Kidney (tissue), 14 donors: ENCODE measurements around the gene YIPF1. TPM values are rescaled to one million over a fixed set of nuclear protein-coding genes. Genes with fewer than 3 reads are reported as not detected.

Experiments
- DNase-seq, 5 donors: peaks; one replicate each; pipeline ENCODE4 v3.0.0-alpha.2; 2013 to 2020
- FAIRE-seq: peaks from 2 replicates; lab custom pipeline; 2012; peaks lifted over from hg19 to GRCh38; lab: Jason Lieb, UNC
- H3K27ac ChIP-seq, 2 donors: one replicate each; pipeline ENCODE4 v1.7.0; 2013; ENCODE audit warnings: low read depth in 2 of 2, low read length in 2 of 2, inconsistent platforms in 1 of 2
- H3K27me3 ChIP-seq: one replicate; pipeline ENCODE4 v1.7.1; 2013; ENCODE audit warnings: low read length, inconsistent platforms; ENCODE audit not compliant: control insufficient read depth, insufficient read depth
- H3K36me3 ChIP-seq, 3 donors: one replicate each; pipeline versions ENCODE4 v1.7.0 to v1.7.1; 2013; ENCODE audit warnings: low read length in 3 of 3, control low read depth in 1 of 3, inconsistent platforms in 1 of 3; ENCODE audit not compliant: insufficient read depth in 3 of 3, control insufficient read depth in 2 of 3
- H3K4me1 ChIP-seq, 3 donors: one replicate each; pipeline versions ENCODE4 v1.7.0 to v1.7.1; 2013; ENCODE audit warnings: low read length in 3 of 3, inconsistent platforms in 1 of 3, low read depth in 1 of 3; ENCODE audit not compliant: control insufficient read depth in 2 of 3, insufficient read depth in 2 of 3
- H3K4me3 ChIP-seq, 3 donors: one replicate each; pipeline versions ENCODE4 v1.7.0 to v1.8.1; 2013; ENCODE audit warnings: low read length in 3 of 3, control low read depth in 1 of 3, inconsistent platforms in 1 of 3
- H3K9ac ChIP-seq, 3 donors: one replicate each; pipeline versions ENCODE4 v1.7.0 to v1.7.1; 2013; ENCODE audit warnings: low read length in 3 of 3, control low read depth in 1 of 3, inconsistent platforms in 1 of 3
- H3K9me3 ChIP-seq, 3 donors: one replicate each; pipeline versions ENCODE4 v1.7.0 to v1.7.1; 2013; ENCODE audit warnings: low read length in 3 of 3, control low read depth in 1 of 3, inconsistent platforms in 1 of 3; ENCODE audit not compliant: control insufficient read depth in 2 of 3, insufficient read depth in 1 of 3
- CTCF ChIP-seq: IDR thresholded peaks from 3 replicates; pipeline ENCODE4 v1.5.1; 2012; ENCODE audit warnings: mild to moderate bottlenecking, moderate library complexity, borderline replicate concordance; ENCODE audit not compliant: insufficient read depth; ENCODE audit errors: extremely low read depth
- intact Hi-C: fragments of 100-400 bp; cut with DNase I; formaldehyde crosslinking; loops from one replicate; pipeline ENCODE4 v1.11.1; 2022
- polyA plus RNA-seq: library from polyadenylated mRNA; stranded (reverse); fragments of 350-450 nt; fragmentation: Illumina TruSeq; extraction: RNeasy Lipid Tissue Mini Kit (QIAGEN cat#74804); gene quantifications from one replicate; pipeline ENCODE4 v1.2.3, GENCODE V29; 2014; ENCODE audit warnings: low read depth, low replicate concordance; ENCODE audit not compliant: insufficient read depth
- total RNA-seq: library from RNA; stranded (reverse); fragmentation: NEBNext Ultra II Directional; extraction: Animal tissue kit (Norgen Biotek cat#: 25700); gene quantifications from one replicate; pipeline ENCODE4 v1.2.1, GENCODE V29; 2021
- donor health status: control.
- donor health status: control.
- donor health status: control.
- donor health status: control.
- donor health status: control.
- donor health status: DM: yes; HTN: yes; CAD: no.
- donor health status: Normal renal cell carcinoma (clear cell type).

Gene YIPF1
- total and polyA plus RNA-seq, 2 donors from 2014 or later, result 33.3 to 49.4 TPM

- H3K4me3 ChIP-seq, result no peak overlapping the region
- FAIRE-seq (no peak), DNase-seq (no peak)
- no peak for TF ChIP-seq CTCF
- H3K9ac ChIP-seq, result no peak overlapping the region
- H3K27me3 ChIP-seq, result no peaks in the 10 kb centered on the region
- intact Hi-C loops, result no loop called here
- H3K4me1 ChIP-seq, result no peaks in the 10 kb centered on the region
- no peak overlapping the region for H3K27ac ChIP-seq
- H3K36me3 ChIP-seq, result peaks cover 0 to 6% (median 2%) of the 10 kb centered on the region in 3 donors
- H3K9me3 ChIP-seq, result no peaks in the 10 kb centered on the region
Measured at GRCh38 chr1:53918343-53918742, 28.7 kb upstream of the YIPF1 start.

- no peak for FAIRE-seq
- H3K27ac ChIP-seq, result no peak overlapping the region
Measured at GRCh38 chr1:53913352-53914033, 23.9 kb upstream of the YIPF1 start.

GRCh38 chr1:53911442-53911841, 21.8 kb upstream of the YIPF1 start:
- H3K27ac ChIP-seq, result no peak overlapping the region
- H3K36me3 ChIP-seq, result peaks cover 0 to 5% (median 0%) of the 10 kb centered on the region in 3 donors
- no peak overlapping the region for H3K4me3 ChIP-seq
- no peaks in the 10 kb centered on the region for H3K9me3 ChIP-seq
- FAIRE-seq (no peak), DNase-seq (no peak)
- no peak overlapping the region for H3K9ac ChIP-seq
- H3K4me1 ChIP-seq, result no peaks in the 10 kb centered on the region
- TF ChIP-seq CTCF, result no peak
- intact Hi-C loops, result no loop called here
- no peaks in the 10 kb centered on the region for H3K27me3 ChIP-seq

More at GRCh38 chr1:53913352-53914033, 23.9 kb upstream of the YIPF1 start:
- no peak for TF ChIP-seq CTCF
- no peak overlapping the region for H3K9ac ChIP-seq
- H3K36me3 ChIP-seq, result peaks cover 0 to 4% (median 0%) of the 10 kb centered on the region in 3 donors
- DNase-seq, result no peak
- H3K4me3 ChIP-seq, result no peak overlapping the region
- no peaks in the 10 kb centered on the region for H3K27me3 ChIP-seq
- no peaks in the 10 kb centered on the region for H3K9me3 ChIP-seq
- intact Hi-C loops, result no loop called here
- H3K4me1 ChIP-seq, result no peaks in the 10 kb centered on the region
